Right forelimb (tissue), 1 donor: ENCODE data around the gene RASD2.

Source experiments
- DNase-seq: peaks from one replicate; pipeline ENCODE4 v3.0.0-alpha.2; 2018

Gene RASD2

GRCh38 chr22:35542157-35542938, 1.7 kb downstream of the RASD2 start:
- no peak for DNase-seq

GRCh38 chr22:35542939-35543516, 2.4 kb downstream of the RASD2 start:
- no peak for DNase-seq

GRCh38 chr22:35543702-35544101, 3.1 kb downstream of the RASD2 start:
- DNase-seq = no peak

GRCh38 chr22:35544189-35544588, 3.6 kb downstream of the RASD2 start:
- DNase-seq = no peak

- DNase-seq = no peak
Measured at GRCh38 chr22:35544827-35545226, 4.2 kb downstream of the RASD2 start.

- no peak for DNase-seq
Measured at GRCh38 chr22:35546886-35547285, 6.3 kb downstream of the RASD2 start.

GRCh38 chr22:35547987-35548721, 7.5 kb downstream of the RASD2 start:
- no peak for DNase-seq

- DNase-seq = no peak
Measured at GRCh38 chr22:35548722-35549112, 8.1 kb downstream of the RASD2 start.

GRCh38 chr22:35549328-35549727, 8.7 kb downstream of the RASD2 start:
- DNase-seq = peak; percentile 53

- no peak for DNase-seq
Measured at GRCh38 chr22:35551549-35552177, 11.0 kb downstream of the RASD2 start.

- DNase-seq = peak; percentile 56
Measured at GRCh38 chr22:35552196-35552842, 11.7 kb downstream of the RASD2 start.

GRCh38 chr22:35552846-35553245, 12.2 kb downstream of the RASD2 start:
- no peak for DNase-seq

- DNase-seq = no peak
Measured at GRCh38 chr22:35553341-35553740, 12.7 kb downstream of the RASD2 start.

- DNase-seq = no peak
Measured at GRCh38 chr22:35554297-35554845, 13.7 kb downstream of the RASD2 start.

- DNase-seq = no peak
Measured at GRCh38 chr22:35555483-35555890, 14.9 kb downstream of the RASD2 start.

- no peak for DNase-seq
Measured at GRCh38 chr22:35555946-35556547, 15.4 kb downstream of the RASD2 start.

GRCh38 chr22:35556666-35557065, 16.0 kb downstream of the RASD2 start:
- DNase-seq = no peak

- no peak for DNase-seq
Measured at GRCh38 chr22:35558031-35558430, 17.4 kb downstream of the RASD2 start.

GRCh38 chr22:35558719-35559118, 18.1 kb downstream of the RASD2 start:
- DNase-seq = no peak

GRCh38 chr22:35559354-35560005, 18.8 kb downstream of the RASD2 start:
- no peak for DNase-seq

GRCh38 chr22:35560366-35560765, 19.7 kb downstream of the RASD2 start:
- no peak for DNase-seq

GRCh38 chr22:35560824-35561223, 20.2 kb downstream of the RASD2 start:
- no peak for DNase-seq
